IMR-90 (cell line): Measurements from ENCODE around the gene SLC35G6. TPM values are rescaled to one million over a fixed set of nuclear protein-coding genes. Genes with fewer than 3 reads are reported as not detected.

ENCODE experiments used
- ATAC-seq: fragments of 200-7000 bp; cut with Tn5 transposase; 2 replicates; pipeline ENCODE4 v1.9.1; 2020; ENCODE audit warnings: low read depth, mild to moderate bottlenecking, moderate library complexity
- BruUV-seq: library from RNA; stranded (reverse); fragments of 400-500 nt; replicated peaks from 2 replicates; lab custom pipeline; 2021; lab: Mats Ljungman, UMichigan
- CTCF ChIA-PET: fragments of 300-600 bp; formaldehyde crosslinking; extraction: SDS; loops from one replicate; lab custom pipeline; 2021; ENCODE audit warnings: antibody characterized with exemption; lab: Yijun Ruan, JAX
- POLR2A ChIA-PET: fragments of 300-600 bp; sonication (Branson Sonifier 250); formaldehyde crosslinking; loops from one replicate; lab custom pipeline; 2022; ENCODE audit warnings: antibody characterized with exemption; ENCODE audit not compliant: unreplicated experiment; lab: Charles Lee
- DNase-seq: peaks from one replicate; pipeline ENCODE4 v3.0.0; 2013
- H2AFZ ChIP-seq: replicated peaks from 2 replicates; pipeline ENCODE3; 2013; ENCODE audit warnings: low read length, mild to moderate bottlenecking; ENCODE audit not compliant: poor library complexity
- H2AK5ac ChIP-seq: 2 replicates; pipeline ENCODE4 v1.6.1; 2013; ENCODE audit warnings: low read depth, low read length, inconsistent platforms
- H2AK9ac ChIP-seq: replicated peaks from 2 replicates; pipeline ENCODE3; 2013; ENCODE audit warnings: mild to moderate bottlenecking, low read depth, low read length, moderate library complexity; ENCODE audit not compliant: poor library complexity
- H2BK120ac ChIP-seq: 2 replicates; pipeline ENCODE4 v1.6.1; 2013; ENCODE audit warnings: low read depth, low read length, inconsistent platforms
- H2BK15ac ChIP-seq: 3 replicates; pipeline ENCODE4 v1.6.1; 2013; ENCODE audit warnings: low read depth, low read length, inconsistent platforms
- H2BK20ac ChIP-seq: 2 replicates; pipeline ENCODE4 v1.6.1; 2013; ENCODE audit warnings: low read depth, mild to moderate bottlenecking, inconsistent platforms, low read length, moderate library complexity
- H2BK5ac ChIP-seq: 2 replicates; pipeline ENCODE4 v1.6.1; 2013; ENCODE audit warnings: mild to moderate bottlenecking, low read depth, low read length, inconsistent platforms; ENCODE audit not compliant: poor library complexity, severe bottlenecking
- H3K14ac ChIP-seq: replicated peaks from 2 replicates; pipeline ENCODE4 v1.6.1; 2013; ENCODE audit warnings: low read depth, low read length, inconsistent platforms
- H3K18ac ChIP-seq: 2 replicates; pipeline ENCODE4 v1.6.1; 2013; ENCODE audit warnings: low read depth, low read length, control low read depth
- H3K23ac ChIP-seq: 2 replicates; pipeline ENCODE4 v1.6.1; 2013; ENCODE audit warnings: low read depth, low read length, inconsistent platforms
- H3K27ac ChIP-seq: 2 replicates; pipeline ENCODE4 v1.5.1; 2013; ENCODE audit warnings: mild to moderate bottlenecking, control low read depth, low read length; ENCODE audit not compliant: insufficient read depth
- H3K27me3 ChIP-seq: 2 replicates; pipeline ENCODE4 v1.6.1; 2013; ENCODE audit warnings: low read length; ENCODE audit not compliant: control insufficient read depth, insufficient read depth
- H3K36me3 ChIP-seq: 2 replicates; pipeline ENCODE4 v1.6.1; 2013; ENCODE audit warnings: low read length, mixed read lengths; ENCODE audit not compliant: control insufficient read depth, insufficient read depth
- H3K4ac ChIP-seq: 2 replicates; pipeline ENCODE4 v1.6.1; 2013; ENCODE audit warnings: low read depth, low read length, inconsistent platforms
- H3K4me1 ChIP-seq: 2 replicates; pipeline ENCODE4 v1.6.1; 2013; ENCODE audit warnings: low read length, mixed read lengths; ENCODE audit not compliant: control insufficient read depth, insufficient read depth
- H3K4me2 ChIP-seq: 2 replicates; pipeline ENCODE4 v1.6.1; 2013; ENCODE audit warnings: low read depth, mild to moderate bottlenecking, control low read depth, low read length, moderate library complexity
- H3K4me3 ChIP-seq: 2 replicates; pipeline ENCODE4 v1.5.1; 2013; ENCODE audit warnings: low read depth, mild to moderate bottlenecking, control low read depth, low read length, moderate library complexity; ENCODE audit not compliant: insufficient read depth
- H3K56ac ChIP-seq: 2 replicates; pipeline ENCODE4 v1.6.1; 2013; ENCODE audit warnings: low read length, inconsistent platforms; ENCODE audit not compliant: insufficient read depth; ENCODE audit errors: extremely low read depth
- H3K79me1 ChIP-seq, 2 experiments: 2 replicates each; pipeline ENCODE4 v1.6.1; 2013; ENCODE audit warnings: low read length in 2 of 2, inconsistent platforms in 1 of 2, low read depth in 1 of 2
- H3K9ac ChIP-seq: 2 replicates; pipeline ENCODE4 v1.6.1; 2013; ENCODE audit warnings: low read depth, low read length, control low read depth
- H3K9me1 ChIP-seq: 2 replicates; pipeline ENCODE4 v1.6.1; 2013; ENCODE audit warnings: low read length, inconsistent platforms; ENCODE audit not compliant: insufficient read depth
- H3K9me3 ChIP-seq: 2 replicates; pipeline ENCODE4 v1.6.1; 2013; ENCODE audit warnings: low read length; ENCODE audit not compliant: control insufficient read depth, insufficient read depth
- H4K20me1 ChIP-seq: 2 replicates; pipeline ENCODE4 v1.6.1; 2013; ENCODE audit warnings: low read length, inconsistent platforms; ENCODE audit not compliant: insufficient read depth
- H4K5ac ChIP-seq: 2 replicates; pipeline ENCODE4 v1.6.1; 2013; ENCODE audit warnings: mild to moderate bottlenecking, low read depth, low read length, control low read depth
- H4K8ac ChIP-seq, 2 experiments: 2 replicates each; pipeline ENCODE4 v1.6.1; 2013; ENCODE audit warnings: low read depth in 2 of 2, low read length in 2 of 2, control low read depth in 1 of 2, inconsistent platforms in 1 of 2
- H4K91ac ChIP-seq: 2 replicates; pipeline ENCODE4 v1.6.1; 2013; ENCODE audit warnings: low read depth, low read length, inconsistent platforms; ENCODE audit not compliant: insufficient read depth
- FOS ChIP-seq: fragments of 150-350 bp; IDR thresholded peaks from 2 replicates; pipeline ENCODE4 v1.6.1; 2016; ENCODE audit warnings: low read depth, low read length
- MAFK ChIP-seq: IDR thresholded peaks from 2 replicates; pipeline ENCODE4 v1.6.1; 2012; ENCODE audit warnings: low read depth, low read length, improper control_type of control experiment
- MXI1 ChIP-seq: IDR thresholded peaks from 2 replicates; pipeline ENCODE4 v1.6.1; 2012; ENCODE audit warnings: low read depth, mild to moderate bottlenecking, low read length, moderate library complexity, borderline replicate concordance
- POLR2A ChIP-seq: IDR thresholded peaks from 2 replicates; pipeline ENCODE4 v1.6.1; 2012; ENCODE audit warnings: mild to moderate bottlenecking, low read depth, low read length
- WGBS, 2 experiments: methylation state at CpG; one replicate each; pipeline versions ENCODE4 v1.1.5 to v1.1.7; 2013; ENCODE audit warnings: missing lambda C conversion rate in 2 of 2; ENCODE audit not compliant: insufficient read length in 1 of 2; ENCODE audit errors: extremely low coverage in 2 of 2; 5-methylcytosine and 5-hydroxymethylcytosine counted together
- dilution Hi-C: fragments of 300-500 bp; cut with HindIII; formaldehyde crosslinking; loops from one replicate; pipeline ENCODE4 v1.14.3; 2018; ENCODE audit warnings: low sequenced_read_pairs; ENCODE audit not compliant: unreplicated experiment
- in situ Hi-C: fragments of 300-500 bp; cut with MboI; formaldehyde crosslinking; loops from 3 replicates; pipeline ENCODE4 v1.14.3; 2019; ENCODE audit warnings: low sequenced_read_pairs, inconsistent platforms, mixed read lengths
- intact Hi-C: fragments of 100-400 bp; cut with micrococcal nuclease; formaldehyde crosslinking; loops from 2 replicates; pipeline ENCODE4 v1.10.0; 2022
- polyA plus RNA-seq, 3 experiments: library from polyadenylated mRNA; depleted of rRNA; stranded (reverse); fragments of >200 nt; gene quantifications; 2 replicates each; pipeline ENCODE4 v1.2.3, GENCODE V29; 2012; ENCODE audit warnings: low replicate concordance in 1 of 3
- total RNA-seq: library from RNA; depleted of rRNA; stranded (reverse); fragments of >200 nt; gene quantifications from 2 replicates; pipeline ENCODE4 v1.2.3, GENCODE V29; 2012

Gene SLC35G6
- total and polyA plus RNA-seq, 2 of the 4 experiments (the other 2 are of a cell fraction) = not detected

DNA sequence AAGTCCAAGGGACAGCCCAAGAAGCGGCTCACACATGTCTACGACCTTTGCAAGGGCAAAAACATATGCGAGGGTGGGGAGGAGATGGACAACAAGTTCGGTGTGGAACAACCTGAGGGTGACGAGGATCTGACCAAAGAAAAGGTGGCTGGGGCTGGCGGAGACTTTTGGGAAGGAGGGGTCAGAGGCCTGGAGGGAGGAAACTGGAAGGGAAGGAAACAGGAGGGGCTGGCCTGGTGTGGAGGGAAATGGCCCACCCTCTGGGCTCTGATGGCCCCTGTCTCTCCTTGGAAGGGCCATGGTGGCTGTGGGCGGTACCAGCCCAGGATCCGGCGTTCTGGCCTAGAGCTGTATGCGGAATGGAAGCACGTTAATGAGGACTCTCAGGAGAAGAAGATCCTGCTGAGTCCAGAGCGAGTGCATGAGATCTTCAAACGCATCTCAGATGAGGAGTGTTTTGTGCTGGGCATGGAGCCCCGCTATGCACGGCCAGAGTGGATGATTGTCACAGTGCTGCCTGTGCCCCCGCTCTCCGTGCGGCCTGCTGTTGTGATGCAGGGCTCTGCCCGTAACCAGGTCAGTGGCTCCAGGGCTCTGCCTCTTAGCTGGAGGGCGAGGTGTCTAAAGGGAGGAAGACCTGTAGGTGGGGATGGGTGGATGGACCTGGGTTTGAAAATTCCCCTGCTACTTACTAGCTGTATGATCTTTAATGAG lies 15.4 kb downstream of the SLC35G6 start:
- ChIA-PET CTCF (no interaction called here), POLR2A (no interaction called here)
- Histone ChIP-seq H4K91ac (no peak overlapping the region), H4K5ac (no peak overlapping the region), H2AK5ac (no peak overlapping the region), H2BK5ac (no peak overlapping the region), H3K36me3 (peaks cover 58% of the 10 kb centered on the region), H3K4ac (no peak overlapping the region), H3K79me1 (peaks cover 51 to 69% of the 10 kb centered on the region in 2 experiments), H3K4me1 (no peaks in the 10 kb centered on the region), H3K27me3 (no peaks in the 10 kb centered on the region), H3K9ac (no peak overlapping the region), H3K4me3 (no peak overlapping the region), H3K9me3 (no peaks in the 10 kb centered on the region), H3K23ac (no peak overlapping the region), H3K27ac (no peak overlapping the region), H2BK120ac (no peak overlapping the region), H2BK20ac (no peak overlapping the region), H2AFZ (no peak overlapping the region), H2AK9ac (no peak overlapping the region), H3K56ac (no peak overlapping the region), H4K20me1 (peaks cover 56% of the 10 kb centered on the region), H3K14ac (no peak overlapping the region), H4K8ac (no peak overlapping the region), H2BK15ac (no peak overlapping the region), H3K9me1 (peaks cover 12% of the 10 kb centered on the region; the same call in 1 of the 2 replicates), H3K4me2 (no peak overlapping the region), H3K18ac (no peak overlapping the region)
- TF ChIP-seq POLR2A = no peak
- no peak for TF ChIP-seq FOS
- no peak for TF ChIP-seq MXI1
- no peak for TF ChIP-seq MAFK
- DNase-seq (no peak), ATAC-seq (no peak)
- BruUV-seq = TSS peak; percentile 84
- dilution Hi-C loops = no loop called here
- 94% methylated on average over 11 of the region's 20 CpGs; no CpG with 5 or more reads in 1 of the 2 experiments for WGBS, 2 experiments
- in situ Hi-C loops = no loop called here
- intact Hi-C loops = no loop called here
